Measurements from ENCODE around the gene HDAC8. TPM values are rescaled to one million over a fixed set of nuclear protein-coding genes. Genes with fewer than 3 reads are reported as not detected.

Gene HDAC8
- total and polyA plus RNA-seq, 9 donors = 16.9 to 33.7 (median 24.2) TPM

DNA sequence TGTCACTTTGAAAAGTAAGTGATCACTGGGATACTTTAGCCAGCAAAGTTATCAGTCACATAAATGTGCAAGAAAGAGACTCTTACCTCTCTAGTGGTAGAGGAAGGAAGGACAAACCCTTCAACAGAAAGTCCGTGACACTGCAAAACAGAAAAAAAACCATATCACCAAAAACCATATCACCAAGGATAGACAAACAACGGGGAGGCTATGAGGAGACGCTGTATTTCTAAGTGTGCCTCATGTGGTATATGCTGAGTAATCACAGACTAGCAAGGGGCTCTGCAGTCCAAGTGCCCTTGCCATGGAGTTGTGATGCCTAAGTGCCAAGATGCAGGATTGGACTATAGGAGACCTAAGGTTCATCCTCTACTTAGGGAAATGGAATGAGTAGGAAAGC lies 11.5 kb upstream of the HDAC8 start:
- H3K4me3 ChIP-seq = no peak overlapping the region
- no peaks in the 10 kb centered on the region for H3K27me3 ChIP-seq
- TF ChIP-seq POLR2A (IDR thresholded peaks at IDR 0.05) = no peak
- TF ChIP-seq EP300 (IDR thresholded peaks at IDR 0.05) = no peak
- TF ChIP-seq, protein P1, sequence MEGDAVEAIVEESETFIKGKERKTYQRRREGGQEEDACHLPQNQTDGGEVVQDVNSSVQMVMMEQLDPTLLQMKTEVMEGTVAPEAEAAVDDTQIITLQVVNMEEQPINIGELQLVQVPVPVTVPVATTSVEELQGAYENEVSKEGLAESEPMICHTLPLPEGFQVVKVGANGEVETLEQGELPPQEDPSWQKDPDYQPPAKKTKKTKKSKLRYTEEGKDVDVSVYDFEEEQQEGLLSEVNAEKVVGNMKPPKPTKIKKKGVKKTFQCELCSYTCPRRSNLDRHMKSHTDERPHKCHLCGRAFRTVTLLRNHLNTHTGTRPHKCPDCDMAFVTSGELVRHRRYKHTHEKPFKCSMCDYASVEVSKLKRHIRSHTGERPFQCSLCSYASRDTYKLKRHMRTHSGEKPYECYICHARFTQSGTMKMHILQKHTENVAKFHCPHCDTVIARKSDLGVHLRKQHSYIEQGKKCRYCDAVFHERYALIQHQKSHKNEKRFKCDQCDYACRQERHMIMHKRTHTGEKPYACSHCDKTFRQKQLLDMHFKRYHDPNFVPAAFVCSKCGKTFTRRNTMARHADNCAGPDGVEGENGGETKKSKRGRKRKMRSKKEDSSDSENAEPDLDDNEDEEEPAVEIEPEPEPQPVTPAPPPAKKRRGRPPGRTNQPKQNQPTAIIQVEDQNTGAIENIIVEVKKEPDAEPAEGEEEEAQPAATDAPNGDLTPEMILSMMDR (IDR thresholded peaks at IDR 0.05) = no peak
- H3K27ac ChIP-seq = no peak overlapping the region
- H3K36me3 ChIP-seq = no peaks in the 10 kb centered on the region
- DNase-seq = no peak
- 76 to 88% (median 85%) methylated on average over 3 of the region's 3 CpGs for WGBS, 3 donors
- intact Hi-C loops (cut with DNase I) = no loop called here
- no peaks in the 10 kb centered on the region for H3K4me1 ChIP-seq (ENCODE audit: insufficient read depth)
- no peaks in the 10 kb centered on the region for H3K9me3 ChIP-seq

DNA sequence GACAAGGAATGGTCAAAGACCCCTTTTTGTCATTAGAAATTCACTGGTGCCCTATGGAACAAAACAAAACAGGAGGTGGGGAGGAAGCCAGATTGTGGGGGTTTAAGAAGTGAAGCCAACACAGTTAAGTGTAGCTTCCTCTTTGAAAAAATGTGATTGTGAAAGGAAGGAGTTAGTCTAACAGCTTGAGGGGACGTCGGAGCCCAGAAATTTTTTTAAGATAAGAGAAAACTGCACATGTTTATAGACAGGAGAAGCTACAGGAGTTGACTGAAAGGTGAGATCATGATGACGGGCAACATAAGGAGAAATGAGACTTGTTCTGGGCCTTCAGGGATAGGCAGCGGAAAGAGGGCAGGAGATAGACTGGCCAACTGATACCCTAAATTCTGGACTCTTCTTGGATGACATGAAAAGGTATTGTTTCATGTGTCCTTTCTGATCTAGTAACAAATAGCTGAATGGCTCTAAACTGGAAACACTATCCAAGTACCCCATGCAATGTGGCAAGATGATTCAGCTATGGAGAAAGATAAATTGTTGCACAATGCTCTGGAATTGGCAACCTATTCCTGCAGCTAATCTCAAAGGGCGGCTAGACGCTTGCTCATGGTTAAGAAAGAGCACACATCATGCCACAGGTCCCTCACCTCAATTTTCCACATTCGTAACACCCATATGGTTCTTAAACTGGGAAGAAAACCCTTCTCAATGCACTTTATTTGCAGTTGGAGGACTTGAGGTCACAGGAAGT lies 3.7 kb upstream of the HDAC8 start:
- H3K27ac ChIP-seq = no peak overlapping the region
- H3K36me3 ChIP-seq = no peaks in the 10 kb centered on the region
- H3K9me3 ChIP-seq = no peaks in the 10 kb centered on the region
- no peaks in the 10 kb centered on the region for H3K4me1 ChIP-seq (ENCODE audit: insufficient read depth)
- TF ChIP-seq EP300 (IDR thresholded peaks at IDR 0.05) = no peak
- TF ChIP-seq, protein P1 (IDR thresholded peaks at IDR 0.05) = no peak
- no peak for TF ChIP-seq POLR2A (IDR thresholded peaks at IDR 0.05)
- intact Hi-C loops (cut with DNase I) = no loop called here
- H3K4me3 ChIP-seq = no peak overlapping the region
- DNase-seq = no peak
- WGBS, 3 donors = 61 to 68% (median 64%) methylated on average over 7 of the region's 7 CpGs
- H3K27me3 ChIP-seq = no peaks in the 10 kb centered on the region

GRCh38 chrX:72573158-72573511 lies 492 bp upstream of the HDAC8 start:
- intact Hi-C loops (cut with DNase I) = no loop called here
- H3K27ac ChIP-seq = no peak overlapping the region
- H3K4me3 ChIP-seq = no peak overlapping the region
- H3K9me3 ChIP-seq = no peaks in the 10 kb centered on the region
- no peak for DNase-seq
- no peaks in the 10 kb centered on the region for H3K36me3 ChIP-seq
- TF ChIP-seq EP300 (IDR thresholded peaks at IDR 0.05) (no peak), POLR2A (IDR thresholded peaks at IDR 0.05) (no peak)
- TF ChIP-seq, protein P1 (IDR thresholded peaks at IDR 0.05) = no peak
- H3K4me1 ChIP-seq (ENCODE audit: insufficient read depth) = no peaks in the 10 kb centered on the region
- 21 to 24% (median 22%) methylated on average over 7 of the region's 7 CpGs for WGBS, 3 donors
- no peaks in the 10 kb centered on the region for H3K27me3 ChIP-seq

DNA sequence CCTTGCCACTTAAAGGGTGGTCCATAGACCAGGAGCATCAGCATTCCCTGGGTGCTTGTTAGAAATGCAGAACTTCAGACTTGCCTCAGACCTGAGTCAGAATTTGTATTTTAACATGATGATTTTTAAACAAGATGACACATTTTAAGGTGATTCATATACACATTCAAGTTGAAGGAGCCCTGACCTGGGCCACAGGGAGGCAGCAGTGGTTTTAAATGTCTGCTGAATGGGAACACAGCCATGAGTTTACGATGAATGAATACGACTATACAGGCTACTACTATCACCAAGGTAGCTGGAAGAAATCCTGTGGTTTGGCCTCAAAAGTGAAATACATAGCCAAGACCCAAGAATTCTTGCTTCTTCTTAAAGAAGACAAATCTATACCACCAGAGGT lies 2.9 kb downstream of the HDAC8 start:
- WGBS, 3 donors = 47 to 52% (median 52%) methylated on average over 2 of the region's 2 CpGs
- H3K27me3 ChIP-seq = no peaks in the 10 kb centered on the region
- no peaks in the 10 kb centered on the region for H3K9me3 ChIP-seq
- no peak for TF ChIP-seq POLR2A (IDR thresholded peaks at IDR 0.05)
- TF ChIP-seq EP300 (IDR thresholded peaks at IDR 0.05) = no peak
- TF ChIP-seq, protein P1 (IDR thresholded peaks at IDR 0.05) = no peak
- no peaks in the 10 kb centered on the region for H3K4me1 ChIP-seq (ENCODE audit: insufficient read depth)
- intact Hi-C loops (cut with DNase I) = no loop called here
- H3K27ac ChIP-seq = no peak overlapping the region
- H3K36me3 ChIP-seq = no peaks in the 10 kb centered on the region
- no peak overlapping the region for H3K4me3 ChIP-seq
- DNase-seq = no peak

Data from ovary (tissue), 9 donors.